Measurements from ENCODE around the gene ZNF660.
"Not testable (repeated sequence)": the region's sequence is repeated elsewhere in the genome, so short reads cannot be mapped to it uniquely, and the experiment has no call there.

The ZNF660 gene

DNA sequence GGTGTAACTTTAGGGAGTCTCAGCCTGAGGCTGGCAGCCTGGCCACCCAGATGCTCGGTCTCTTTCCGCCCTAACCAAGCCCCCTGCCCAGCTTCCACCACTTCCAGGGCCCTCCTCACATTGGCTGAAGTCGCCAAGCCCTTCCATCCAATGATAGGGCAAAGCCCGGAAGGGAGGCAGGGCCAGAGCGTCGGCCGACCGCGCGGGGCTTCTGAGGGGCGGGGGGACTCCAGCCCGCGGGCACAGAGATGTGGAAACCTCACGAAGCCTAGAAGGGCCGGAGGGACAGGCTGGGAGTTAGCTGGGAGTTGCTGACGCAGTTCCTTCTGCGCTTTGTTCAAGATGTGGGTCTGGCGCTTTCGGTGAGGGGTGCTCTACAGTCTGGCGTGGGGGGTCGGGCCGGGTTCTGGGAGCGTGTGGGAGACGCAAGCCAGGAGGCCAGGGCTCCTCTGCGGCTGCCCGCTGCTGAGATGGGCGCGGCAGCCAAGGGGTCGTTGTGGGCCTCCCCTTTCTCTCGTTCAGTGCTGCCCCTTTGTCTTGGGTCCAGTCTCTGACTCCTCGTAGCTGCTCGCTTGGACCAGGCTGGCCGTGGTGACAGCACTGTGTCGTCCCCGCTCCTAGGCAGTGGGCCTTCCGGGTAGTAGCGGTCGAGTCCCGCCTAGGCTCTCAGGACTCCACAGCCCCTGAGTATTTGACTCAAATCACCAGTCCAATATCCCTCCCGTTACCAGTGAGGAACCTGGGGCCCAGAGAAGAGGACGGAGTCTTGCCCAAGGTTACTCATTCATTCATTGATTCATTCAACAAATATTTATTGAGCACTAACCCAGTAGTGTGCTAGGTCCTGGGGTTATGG, at the start of gene ZNF660:
ZNF660 (plus strand) TSS at position 319 of the 856 bp plus-strand sequence. CDS start 9,230 bp downstream, outside the sequence.
- DNase-seq (ENCODE audit: low spot score), result peak; percentile 10

DNA sequence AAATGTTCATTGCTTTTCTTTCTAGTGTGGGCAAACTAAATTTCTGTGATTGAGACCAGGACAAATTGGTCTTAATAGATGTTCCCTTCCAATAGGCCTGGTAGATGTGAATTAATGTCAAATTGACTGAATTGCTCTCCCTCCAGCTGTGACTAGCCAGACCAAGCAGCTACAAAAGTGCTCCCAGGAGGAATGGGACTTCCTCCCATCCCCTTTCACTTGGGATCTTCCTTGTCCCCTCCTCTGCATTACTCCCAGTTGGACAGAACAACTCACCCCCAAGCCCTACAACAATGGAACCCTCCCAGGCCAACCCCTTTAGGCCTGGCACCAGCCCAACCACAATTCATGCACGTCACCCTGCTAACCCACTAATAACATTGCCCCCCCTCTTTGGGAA, 49.4 kb upstream of the ZNF660 start:
- no peak for DNase-seq (ENCODE audit: low spot score)

DNA sequence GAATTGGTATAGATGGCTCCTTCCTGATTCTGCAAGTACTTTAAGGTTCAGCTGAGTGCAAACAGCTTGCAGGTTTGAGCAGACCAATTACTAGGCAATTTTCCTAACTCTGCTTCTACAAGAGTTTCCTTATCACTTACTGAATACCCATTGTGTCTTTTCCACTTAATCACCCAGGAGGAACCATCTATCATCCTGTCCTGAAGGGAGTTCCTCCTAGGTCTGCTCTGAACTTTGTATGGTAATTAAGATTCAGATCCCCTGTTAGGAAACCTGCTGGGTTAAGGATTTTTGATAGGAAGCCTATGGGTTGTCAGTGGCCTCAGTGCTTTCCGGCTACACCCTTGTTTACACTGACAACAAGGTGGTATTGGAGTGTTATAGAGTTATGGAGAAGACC, 40.0 kb upstream of the ZNF660 start:
- DNase-seq (ENCODE audit: low spot score), result not testable (repeated sequence)

DNA sequence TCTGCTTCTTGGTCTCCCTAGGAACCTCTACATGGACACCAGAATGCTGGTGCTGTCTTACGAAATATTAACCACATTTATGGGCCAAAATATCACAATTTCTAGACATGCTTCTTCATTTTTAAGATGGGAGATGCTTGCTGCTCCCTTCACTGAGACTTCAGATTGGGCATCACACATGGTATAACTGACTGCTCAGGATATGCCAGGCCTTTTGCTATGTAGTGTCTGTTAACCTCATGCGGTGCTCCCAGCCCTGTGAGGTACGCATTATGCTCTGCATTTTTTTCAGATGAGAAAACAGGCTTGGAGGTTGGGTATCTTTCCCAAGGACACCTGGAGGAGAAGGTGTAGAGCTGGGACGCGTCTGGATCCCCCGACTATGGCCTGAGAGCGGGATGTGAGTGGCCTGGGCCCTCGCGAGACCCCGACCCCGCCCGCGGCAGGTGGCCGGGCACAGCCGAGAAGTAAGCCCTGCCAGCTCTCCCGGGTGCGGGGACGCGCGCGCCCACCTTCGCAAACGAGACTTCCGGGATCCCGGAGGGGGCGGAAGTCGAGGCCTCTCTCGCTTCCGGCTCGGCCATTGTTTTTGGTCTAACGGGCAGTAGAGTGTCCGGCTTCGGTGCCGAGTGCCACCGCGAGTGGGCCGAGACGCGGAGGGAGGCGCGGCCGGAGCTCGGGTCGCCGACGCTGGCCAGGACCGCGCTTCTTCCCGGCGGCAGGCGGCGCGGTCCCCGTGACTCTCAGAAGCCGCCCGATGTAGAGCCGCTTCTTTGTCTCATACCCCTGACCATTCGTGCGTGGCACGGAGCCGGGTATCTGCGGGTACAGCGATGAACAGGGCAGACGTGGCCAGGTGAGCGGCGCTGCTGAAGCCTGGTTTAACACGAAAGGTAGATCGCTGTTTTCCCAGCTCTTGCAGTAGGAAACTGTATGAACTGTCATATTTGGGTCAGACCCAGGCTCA, 29.9 kb upstream of the ZNF660 start, which contains the start of gene ZKSCAN7:
ZKSCAN7 (plus strand) TSS at position 568 of the 967 bp plus-strand sequence. CDS start 1,855 bp downstream, outside the sequence.
- DNase-seq (ENCODE audit: low spot score), result peak; percentile 34

DNA sequence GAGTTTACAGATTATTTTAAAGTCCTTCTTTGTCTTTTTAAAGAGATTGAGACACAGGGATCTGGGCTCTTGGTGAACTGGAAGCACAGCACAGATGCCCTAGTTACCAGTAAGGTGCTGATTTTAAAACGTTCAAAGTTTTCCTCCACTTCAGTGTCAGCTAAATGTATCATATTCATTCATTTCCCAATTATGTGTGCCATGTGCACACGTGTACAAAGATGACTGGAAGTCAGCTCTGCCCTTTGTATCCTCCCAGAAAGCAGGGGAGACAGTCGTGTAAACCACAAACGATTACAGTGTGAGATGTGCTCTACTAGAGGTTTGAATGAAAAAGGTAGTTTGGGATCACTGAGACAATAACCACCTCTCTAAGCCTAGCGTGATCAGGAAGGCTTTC, 29.0 kb upstream of the ZNF660 start:
- DNase-seq (ENCODE audit: low spot score), result peak; percentile 16

DNA sequence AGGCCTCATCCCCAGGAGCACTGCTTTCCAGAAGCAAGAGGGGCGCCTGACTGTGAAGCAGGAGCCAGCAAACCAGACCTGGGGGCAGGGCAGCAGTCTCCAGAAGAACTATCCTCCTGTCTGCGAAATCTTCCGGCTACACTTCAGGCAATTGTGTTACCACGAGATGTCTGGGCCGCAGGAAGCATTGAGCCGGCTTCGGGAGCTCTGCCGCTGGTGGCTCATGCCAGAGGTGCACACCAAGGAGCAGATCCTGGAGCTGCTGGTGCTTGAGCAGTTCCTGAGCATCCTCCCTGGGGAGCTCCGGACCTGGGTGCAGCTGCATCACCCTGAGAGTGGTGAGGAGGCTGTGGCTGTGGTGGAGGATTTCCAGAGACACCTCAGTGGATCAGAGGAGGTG, 27.7 kb upstream of the ZNF660 start:
- no peak for DNase-seq (ENCODE audit: low spot score)

DNA sequence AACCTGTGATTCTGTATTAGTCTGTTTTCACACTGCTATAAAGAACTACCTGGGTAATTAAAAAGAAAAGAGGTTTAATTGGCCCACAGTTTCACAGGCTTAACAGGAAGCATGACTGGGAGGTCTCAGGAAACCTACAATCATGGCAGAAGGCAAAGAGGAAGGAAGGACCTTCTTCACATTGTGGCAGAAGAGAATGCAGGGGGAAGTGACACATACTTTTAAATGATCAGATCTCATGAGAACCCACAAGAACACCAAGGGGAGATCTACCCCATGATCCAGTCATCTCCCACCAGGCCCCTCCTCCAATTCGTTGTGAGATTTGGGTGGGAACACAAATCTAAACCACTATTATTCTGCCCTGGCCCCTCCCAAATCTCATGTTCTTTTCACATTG, 23.7 kb upstream of the ZNF660 start:
- no peak for DNase-seq (ENCODE audit: low spot score)

DNA sequence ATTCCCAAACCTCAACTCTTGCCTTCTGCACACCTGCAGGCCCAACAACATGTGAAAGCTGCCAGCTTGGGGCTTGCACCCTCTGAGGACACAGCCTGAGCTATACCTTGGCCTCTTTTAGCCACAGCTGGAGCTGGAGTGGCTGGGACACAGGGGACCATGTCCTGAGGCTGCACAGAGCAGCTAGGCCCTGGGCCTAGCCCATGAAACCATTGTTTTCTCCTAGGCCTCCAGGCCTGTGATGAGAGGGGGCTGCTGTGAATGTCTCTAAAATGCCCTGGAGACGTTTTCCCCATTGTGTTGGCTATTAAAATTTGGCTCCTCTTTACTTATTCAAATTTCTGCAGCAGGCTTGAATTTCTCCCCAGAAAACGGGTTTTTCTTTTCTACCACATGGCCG, 22.6 kb upstream of the ZNF660 start:
- no peak for DNase-seq (ENCODE audit: low spot score)

DNA sequence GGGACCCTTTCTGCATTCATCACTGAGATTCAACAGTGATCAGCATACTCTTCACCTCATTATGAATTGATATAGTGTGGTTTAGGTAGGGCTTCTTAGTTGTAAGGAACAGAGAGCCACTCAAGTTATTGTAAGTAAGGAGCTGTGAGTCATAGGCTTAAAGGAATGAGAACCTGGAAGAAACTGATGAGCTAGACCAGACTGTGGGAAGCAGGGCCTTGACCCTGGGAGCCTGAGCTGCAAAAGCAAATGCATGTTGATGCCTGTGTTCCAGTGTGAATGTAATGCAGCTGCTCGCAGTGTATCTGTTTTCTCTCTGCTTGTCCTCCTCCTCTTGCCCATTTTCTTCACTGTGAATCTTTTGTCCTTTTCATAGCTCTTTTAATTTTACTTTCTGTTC, 16.2 kb upstream of the ZNF660 start:
- no peak for DNase-seq (ENCODE audit: low spot score)

DNA sequence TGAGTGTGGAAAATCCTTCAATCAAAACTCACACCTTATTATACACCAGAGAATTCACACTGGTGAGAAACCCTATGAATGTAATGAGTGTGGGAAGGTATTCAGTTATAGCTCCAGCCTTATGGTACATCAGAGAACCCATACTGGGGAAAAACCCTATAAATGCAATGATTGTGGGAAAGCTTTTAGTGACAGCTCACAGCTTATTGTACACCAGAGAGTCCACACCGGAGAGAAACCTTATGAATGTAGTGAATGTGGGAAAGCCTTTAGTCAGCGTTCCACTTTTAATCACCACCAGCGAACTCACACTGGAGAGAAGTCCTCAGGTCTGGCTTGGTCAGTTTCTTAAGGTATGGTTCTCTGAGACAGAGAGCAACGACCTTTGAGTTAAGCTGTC, 13.7 kb upstream of the ZNF660 start:
- DNase-seq (ENCODE audit: low spot score), result no peak

DNA sequence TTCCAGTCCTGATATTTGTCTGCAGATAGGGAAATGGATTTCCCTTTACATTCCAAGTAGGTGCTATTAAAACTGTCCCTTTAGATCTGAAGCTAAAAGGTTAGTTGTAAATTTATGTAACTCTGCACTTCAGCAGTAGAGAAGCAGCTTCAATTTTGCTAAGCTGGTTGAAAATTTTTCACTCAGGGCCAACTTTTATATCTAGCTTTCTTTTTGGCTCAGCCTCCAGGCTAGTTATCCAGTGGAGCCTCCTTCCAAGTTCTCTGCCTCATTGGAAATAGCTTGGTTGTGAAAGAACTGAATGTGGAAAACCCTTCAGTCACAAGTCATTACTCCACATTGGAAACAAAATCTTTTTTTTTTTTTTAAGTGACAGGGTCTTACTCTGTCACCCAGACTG, 8.2 kb upstream of the ZNF660 start:
- DNase-seq (ENCODE audit: low spot score), result no peak

DNA sequence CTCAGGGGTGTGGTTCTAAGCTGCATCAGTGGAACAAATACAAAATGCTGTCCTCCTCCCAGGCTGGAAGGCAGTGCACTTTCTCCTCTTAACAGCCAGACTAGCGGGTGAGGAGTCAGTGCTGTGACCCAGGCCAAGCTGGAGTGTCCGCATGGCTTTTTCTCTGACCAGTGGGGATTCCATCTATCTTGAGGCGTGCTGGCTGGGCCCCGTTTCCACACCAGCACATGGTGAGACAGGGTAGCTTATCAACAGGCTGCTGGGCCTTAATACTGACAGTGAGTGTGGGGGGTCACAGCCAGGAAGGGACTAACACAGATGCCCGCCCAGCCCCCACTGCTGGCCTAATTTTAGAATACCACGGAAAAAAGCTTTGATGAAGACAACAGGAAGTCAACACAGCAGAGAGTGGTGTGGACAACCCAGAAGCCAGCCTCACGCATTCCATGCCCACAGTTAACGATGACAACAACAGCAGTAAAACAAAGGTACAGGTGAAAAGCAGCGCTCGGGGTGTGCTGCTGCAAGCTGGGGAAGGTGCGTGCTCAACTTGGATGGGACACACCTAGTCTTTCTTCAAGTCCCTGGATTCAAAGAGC, 7.3 kb upstream of the ZNF660 start:
- not testable (repeated sequence) for DNase-seq (ENCODE audit: low spot score)

DNA sequence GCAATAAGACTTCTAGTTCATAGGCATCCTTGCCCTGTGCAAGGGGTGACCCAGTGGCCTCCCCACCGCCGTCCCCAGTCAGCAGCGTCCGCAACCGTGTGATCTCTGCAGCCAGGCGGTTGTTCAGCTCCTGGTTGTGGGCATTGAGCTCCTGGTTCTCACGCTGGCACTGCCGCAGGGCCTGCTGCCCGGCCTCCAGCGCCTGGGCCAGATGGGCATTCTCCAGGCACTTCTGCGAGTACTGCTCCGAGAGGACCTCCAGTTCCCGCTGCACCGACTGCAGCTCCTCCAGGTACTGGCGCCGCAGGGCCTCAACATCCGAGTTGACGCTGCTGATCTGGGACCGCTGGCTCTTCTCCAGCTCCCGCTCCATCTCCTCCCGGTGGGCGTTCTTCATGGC, 6.4 kb upstream of the ZNF660 start:
- not testable (repeated sequence) for DNase-seq (ENCODE audit: low spot score)

DNA sequence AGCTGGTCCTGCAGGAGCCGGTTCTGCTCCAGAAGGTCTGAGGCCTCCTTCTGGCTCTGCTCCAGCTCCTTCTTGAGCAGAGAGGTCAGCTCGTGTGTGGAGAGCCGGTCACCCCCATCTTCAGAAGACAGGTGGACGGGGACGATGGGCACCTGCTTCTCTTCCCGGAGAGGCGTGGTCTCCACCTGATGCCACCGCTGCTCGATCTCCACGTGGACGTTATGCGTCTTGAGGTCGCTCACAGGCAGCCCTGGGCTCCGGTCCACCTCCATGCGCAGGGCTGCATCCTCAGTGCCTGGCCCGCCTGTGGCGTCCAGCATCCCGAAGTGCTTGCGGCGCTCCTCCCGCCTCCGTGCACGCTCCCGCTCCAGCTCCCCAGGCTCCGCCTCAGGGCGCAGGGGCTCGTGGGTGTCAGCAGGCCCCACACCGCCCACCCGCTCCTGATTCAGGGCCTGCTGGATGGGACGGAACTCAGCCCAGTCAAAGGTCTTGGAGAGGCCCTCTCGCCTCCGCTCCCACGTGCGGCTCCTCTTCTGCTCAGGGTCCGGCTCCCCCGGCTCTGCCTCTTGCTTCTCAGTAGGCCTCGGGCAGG, 5.7 kb upstream of the ZNF660 start:
- DNase-seq (ENCODE audit: low spot score), result not testable (repeated sequence)

DNA sequence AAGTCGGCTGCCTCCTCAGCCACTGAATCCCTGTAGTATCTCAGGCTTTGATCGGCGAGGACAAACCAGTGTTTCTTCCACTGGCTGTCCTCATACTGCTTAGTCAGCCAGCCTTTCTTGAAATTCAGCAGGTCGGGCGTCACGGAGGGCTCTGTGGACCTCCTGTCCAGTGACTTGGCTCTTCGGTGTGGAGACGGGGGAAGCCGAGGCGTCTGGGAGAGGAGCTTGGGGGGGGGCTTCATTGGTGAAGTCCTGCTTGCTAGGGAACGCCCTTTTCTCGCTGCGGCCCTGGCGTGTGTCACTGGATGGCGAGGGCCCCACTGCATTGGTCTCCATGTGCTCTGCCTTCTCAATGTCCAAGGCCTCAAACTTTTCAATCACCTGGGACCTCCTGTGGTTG, 5.0 kb upstream of the ZNF660 start:
- not testable (repeated sequence) for DNase-seq (ENCODE audit: low spot score)

DNA sequence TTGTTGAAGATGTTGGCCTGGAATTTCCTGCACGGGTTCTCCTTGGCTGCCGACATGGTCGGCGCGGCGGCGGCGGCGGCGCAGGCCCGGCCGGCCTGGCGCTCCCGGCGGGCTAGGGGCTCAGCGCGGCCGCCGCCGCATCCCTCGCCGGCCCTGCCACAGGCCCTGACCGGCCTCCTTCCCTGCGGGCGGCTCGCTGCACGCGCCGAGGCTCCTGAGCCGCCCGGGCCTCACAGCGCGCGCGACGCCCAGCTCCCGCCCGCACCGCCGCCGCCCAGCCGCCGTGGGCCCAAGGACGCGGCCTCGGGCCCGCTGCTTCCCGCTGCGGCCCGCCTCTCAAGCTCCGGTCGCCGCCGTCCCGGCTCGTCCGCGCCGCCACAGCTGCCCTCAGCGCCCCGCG, 3.8 kb upstream of the ZNF660 start:
- not testable (repeated sequence) for DNase-seq (ENCODE audit: low spot score)

DNA sequence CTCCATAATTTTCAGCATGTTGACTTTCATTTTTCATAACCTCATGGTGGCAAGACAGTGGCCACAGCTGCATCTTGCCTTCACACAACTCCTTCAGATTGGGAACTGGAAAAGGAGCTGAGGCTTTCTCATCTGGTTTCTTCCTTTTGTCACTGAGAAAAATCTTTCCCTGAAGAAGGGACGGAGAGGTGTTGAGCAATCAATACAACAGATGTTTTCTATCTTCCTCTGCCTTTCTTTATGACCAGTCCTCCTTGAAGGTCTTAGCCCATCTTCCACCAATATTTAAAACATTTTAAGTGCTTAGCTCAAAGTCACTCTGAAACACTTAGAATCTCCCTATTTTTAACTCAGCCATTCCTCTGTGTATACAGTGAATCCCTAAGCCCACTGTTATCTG, 11.9 kb downstream of the ZNF660 start:
- DNase-seq (ENCODE audit: low spot score), result no peak

DNA sequence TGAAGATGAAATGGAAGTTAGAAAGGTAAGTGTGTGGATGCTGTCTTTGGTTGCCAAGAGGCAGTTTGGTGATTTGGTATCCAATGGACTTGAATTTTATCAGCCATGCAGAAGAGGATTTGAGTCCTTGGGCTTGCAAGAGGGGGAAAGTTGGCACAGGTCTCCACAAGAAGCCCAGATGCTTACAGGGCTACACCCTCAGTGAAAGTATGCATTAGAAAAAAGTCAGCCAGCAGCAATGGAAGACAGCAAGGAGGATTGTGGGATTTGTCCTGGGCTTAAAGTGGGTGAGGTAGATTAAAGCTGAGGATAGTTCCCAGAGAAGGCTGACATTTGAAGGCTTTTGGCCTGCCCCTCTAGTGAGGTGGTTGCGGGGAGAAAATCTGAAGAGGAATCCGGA, 17.0 kb downstream of the ZNF660 start:
- DNase-seq (ENCODE audit: low spot score), result no peak

DNA sequence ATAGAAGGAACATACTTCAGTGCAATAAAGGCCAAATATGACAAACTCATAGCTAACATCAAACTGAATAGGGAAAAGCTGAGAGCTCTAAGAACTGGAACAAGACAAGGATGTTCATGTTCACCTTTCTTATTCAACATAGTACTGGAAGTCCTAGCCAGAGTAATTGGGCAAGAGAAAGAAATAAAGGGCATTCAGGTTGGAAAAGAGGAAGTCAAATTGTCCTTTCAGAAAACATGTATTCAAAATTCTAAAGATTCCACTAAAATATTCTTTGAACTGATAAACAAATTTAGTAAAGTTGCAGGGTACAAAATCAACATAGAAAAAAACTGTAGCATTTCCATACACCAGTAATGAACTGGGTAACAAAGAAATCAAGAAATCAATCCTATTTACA, 27.9 kb downstream of the ZNF660 start:
- no peak for DNase-seq (ENCODE audit: low spot score)

DNA sequence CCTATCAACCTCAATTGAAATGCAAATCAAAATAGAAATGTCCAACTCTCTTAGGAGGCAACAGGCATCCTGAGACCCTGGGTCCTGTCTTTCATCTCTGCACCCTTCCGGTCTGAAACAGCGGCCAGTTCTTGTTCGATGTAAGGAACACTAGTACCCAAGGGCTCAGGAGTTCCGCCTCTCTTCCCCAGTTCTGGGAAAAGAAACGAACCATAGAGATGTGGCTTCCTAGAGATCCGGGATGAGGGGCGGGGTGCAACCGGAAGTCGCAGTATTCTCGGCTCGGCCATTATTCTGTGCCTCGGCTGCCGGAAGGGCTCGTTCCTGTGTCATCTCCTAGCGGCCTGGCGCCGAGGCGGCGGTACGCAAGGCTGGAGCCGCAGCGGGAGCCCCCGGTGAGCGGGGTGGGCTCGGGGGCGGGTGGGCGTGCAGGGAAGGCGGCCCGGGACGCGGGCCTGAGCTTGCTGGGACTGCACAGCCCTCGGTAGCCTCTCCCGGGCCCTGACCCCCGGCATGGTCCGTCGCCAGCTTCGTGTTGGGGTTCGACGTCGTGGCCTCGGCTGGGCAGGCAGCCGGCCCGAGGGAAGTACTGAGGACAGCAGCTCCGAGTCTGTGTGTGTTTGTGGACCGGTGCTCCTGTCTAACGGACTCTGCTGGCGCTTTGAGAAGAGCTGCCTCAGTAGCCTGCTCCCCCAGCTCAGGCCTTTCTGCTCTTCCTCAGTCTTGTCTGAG, 40.2 kb downstream of the ZNF660 start, which contains the start of gene ZNF197:
ZNF197 (plus strand) TSS at position 288 of the 732 bp plus-strand sequence. CDS start 4,119 bp downstream, outside the sequence.
- peak; percentile 84 for DNase-seq (ENCODE audit: low spot score)

DNA sequence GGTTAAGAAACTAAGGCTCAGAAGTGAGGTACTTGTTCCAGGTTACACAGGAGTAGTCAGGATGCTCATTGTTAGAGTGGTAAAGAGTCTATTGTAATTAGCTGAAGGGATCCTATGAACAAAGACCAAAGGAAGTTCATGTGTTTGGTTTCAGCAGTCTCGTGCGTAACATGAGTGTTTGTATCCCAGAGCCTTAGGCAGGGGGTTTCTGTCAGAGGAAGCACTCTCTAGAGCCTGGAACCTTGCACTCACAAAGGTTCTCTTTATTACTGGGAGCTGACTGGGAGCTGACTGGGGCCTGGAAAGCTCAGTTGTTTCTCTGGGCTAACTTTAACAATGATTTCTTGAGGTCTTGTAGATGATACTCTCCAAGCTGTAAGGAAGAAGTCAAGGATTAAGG, 44.0 kb downstream of the ZNF660 start:
- DNase-seq (ENCODE audit: low spot score), result no peak

Measured in kidney capillary endothelial cell (primary cell).